Mammary epithelial cell (primary cell): Measurements from ENCODE around the gene PRSS21.

ENCODE experiments used
- EZH2 ChIP-seq: IDR thresholded peaks from 2 replicates; pipeline ENCODE4 v1.6.1; 2012; ENCODE audit warnings: low read length, inconsistent platforms, borderline replicate concordance
- TF ChIP-seq, protein P1 (sequence below), 2 donors: IDR thresholded peaks in 1 of 2; conservative IDR thresholded peaks in 1 of 2; 2 replicates each; pipeline ENCODE4 v1.5.1; 2011 to 2012; ENCODE audit warnings: inconsistent platforms in 2 of 2, low read length in 2 of 2, mild to moderate bottlenecking in 2 of 2, control low read depth in 1 of 2, low read depth in 1 of 2; ENCODE audit not compliant: insufficient read depth in 1 of 2; ENCODE audit errors: extremely low read depth in 1 of 2

DNA sequence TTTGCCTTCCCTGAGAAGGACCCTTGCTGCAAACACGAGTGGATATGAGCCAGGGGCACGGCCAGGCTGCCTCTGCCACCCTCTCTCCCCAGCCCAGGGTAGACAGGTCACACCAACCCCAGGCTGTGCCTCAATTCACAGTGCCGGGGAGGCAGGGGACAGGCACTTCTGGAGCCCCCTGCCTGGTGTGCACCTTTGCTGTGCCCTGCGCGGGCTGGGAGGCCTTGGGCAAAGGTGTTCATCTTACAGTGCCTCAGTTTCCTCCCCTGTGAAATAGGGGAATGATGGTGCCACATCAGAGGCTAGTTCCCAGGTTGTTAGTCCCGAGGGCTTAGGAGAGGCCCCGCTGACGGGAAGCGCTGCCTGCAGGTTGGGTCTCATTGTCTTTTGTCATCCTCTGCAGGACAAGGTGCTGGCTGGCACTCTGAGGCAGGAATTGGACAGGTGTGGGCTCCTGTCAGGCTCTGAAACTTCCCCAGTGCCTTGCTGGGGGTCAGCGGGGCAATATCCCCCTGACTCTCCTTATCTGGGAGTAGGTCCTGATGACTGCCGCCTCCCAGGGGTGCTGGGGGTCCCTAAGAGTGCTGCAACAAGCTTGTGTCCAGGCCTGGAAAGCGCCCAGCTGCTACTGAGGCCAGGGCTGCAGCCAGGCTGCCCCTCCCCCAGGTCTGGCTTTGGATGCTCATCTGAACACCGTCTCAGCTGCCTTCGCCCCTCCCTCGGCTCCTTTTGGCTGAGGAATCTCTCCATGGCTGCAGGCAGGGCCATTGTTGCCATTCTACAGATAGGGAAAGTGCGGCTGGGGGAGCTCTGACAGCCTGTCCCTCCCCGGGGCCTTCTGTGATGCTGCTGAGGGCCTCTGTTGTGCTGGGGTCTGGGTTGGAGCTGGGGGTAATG, 3.1 kb downstream of the PRSS21 start:
- TF ChIP-seq, protein P1, sequence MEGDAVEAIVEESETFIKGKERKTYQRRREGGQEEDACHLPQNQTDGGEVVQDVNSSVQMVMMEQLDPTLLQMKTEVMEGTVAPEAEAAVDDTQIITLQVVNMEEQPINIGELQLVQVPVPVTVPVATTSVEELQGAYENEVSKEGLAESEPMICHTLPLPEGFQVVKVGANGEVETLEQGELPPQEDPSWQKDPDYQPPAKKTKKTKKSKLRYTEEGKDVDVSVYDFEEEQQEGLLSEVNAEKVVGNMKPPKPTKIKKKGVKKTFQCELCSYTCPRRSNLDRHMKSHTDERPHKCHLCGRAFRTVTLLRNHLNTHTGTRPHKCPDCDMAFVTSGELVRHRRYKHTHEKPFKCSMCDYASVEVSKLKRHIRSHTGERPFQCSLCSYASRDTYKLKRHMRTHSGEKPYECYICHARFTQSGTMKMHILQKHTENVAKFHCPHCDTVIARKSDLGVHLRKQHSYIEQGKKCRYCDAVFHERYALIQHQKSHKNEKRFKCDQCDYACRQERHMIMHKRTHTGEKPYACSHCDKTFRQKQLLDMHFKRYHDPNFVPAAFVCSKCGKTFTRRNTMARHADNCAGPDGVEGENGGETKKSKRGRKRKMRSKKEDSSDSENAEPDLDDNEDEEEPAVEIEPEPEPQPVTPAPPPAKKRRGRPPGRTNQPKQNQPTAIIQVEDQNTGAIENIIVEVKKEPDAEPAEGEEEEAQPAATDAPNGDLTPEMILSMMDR (conservative IDR thresholded peaks at IDR 0.05 in 1 of 2, IDR thresholded peaks at IDR 0.05 in 1 of 2; ENCODE audit: extremely low read depth in 1 of 2, insufficient read depth in 1 of 2, low read depth in 1 of 2, low read length in 2 of 2): no peak
- TF ChIP-seq EZH2: no peak
